Prostate gland (tissue), 2 donors: ENCODE data around the gene ARMC9.

Source experiments
- CTCF ChIP-seq, 4 experiments: fragments of 200-600 bp in 2 of 4; fragments of 450-650 bp in 2 of 4; sonication (generic) in 2 of 4; IDR thresholded peaks; 1 replicate in 3 of 4; 2 replicates in 1 of 4; pipeline ENCODE4 v1.5.1; 2016 to 2019; ENCODE audit warnings: antibody characterized with exemption in 4 of 4, mild to moderate bottlenecking in 2 of 4, moderate library complexity in 2 of 4
- POLR2A ChIP-seq: fragments of 450-650 bp; IDR thresholded peaks from one replicate; pipeline ENCODE4 v1.6.1; 2016; ENCODE audit warnings: antibody characterized with exemption, mild to moderate bottlenecking

- no peak for TF ChIP-seq CTCF (IDR thresholded peaks at IDR 0.05)
- TF ChIP-seq POLR2A: no peak
Measured at GRCh38 chr2:231239751-231240150, 41.3 kb downstream of the ARMC9 start.
